PFSK-1 (cell line): ENCODE data around the gene WBP1.

Experiments
- FOXP2 ChIP-seq: optimal IDR thresholded peaks from 2 replicates; pipeline ENCODE3; 2011; ENCODE audit warnings: borderline replicate concordance, control low read depth, inconsistent platforms; ENCODE audit not compliant: insufficient read depth; ENCODE audit errors: extremely low read length, extremely low read depth
- POLR2AphosphoS5 ChIP-seq: IDR thresholded peaks from 2 replicates; pipeline ENCODE4 v1.6.1; 2012; ENCODE audit warnings: low read depth, mild to moderate bottlenecking, control low read depth, low read length, moderate library complexity
- SIN3A ChIP-seq: IDR thresholded peaks from 2 replicates; pipeline ENCODE4 v1.6.1; 2012; ENCODE audit warnings: mild to moderate bottlenecking, low read length, moderate library complexity, borderline replicate concordance; ENCODE audit not compliant: insufficient read depth
- TAF1 ChIP-seq: IDR thresholded peaks from 2 replicates; pipeline ENCODE4 v1.6.1; 2012; ENCODE audit warnings: low read length, control low read depth, borderline replicate concordance; ENCODE audit not compliant: insufficient read depth
- TF ChIP-seq, protein P1 (sequence below), 2 experiments: IDR thresholded peaks; 2 replicates each; pipeline versions ENCODE4 v1.6.1 to v1.8.0; 2011 to 2012; ENCODE audit warnings: low read depth in 2 of 2, low read length in 2 of 2, control low read depth in 1 of 2, inconsistent platforms in 1 of 2, mild to moderate bottlenecking in 1 of 2, moderate library complexity in 1 of 2; ENCODE audit not compliant: insufficient read depth in 1 of 2

WBP1 gene

DNA sequence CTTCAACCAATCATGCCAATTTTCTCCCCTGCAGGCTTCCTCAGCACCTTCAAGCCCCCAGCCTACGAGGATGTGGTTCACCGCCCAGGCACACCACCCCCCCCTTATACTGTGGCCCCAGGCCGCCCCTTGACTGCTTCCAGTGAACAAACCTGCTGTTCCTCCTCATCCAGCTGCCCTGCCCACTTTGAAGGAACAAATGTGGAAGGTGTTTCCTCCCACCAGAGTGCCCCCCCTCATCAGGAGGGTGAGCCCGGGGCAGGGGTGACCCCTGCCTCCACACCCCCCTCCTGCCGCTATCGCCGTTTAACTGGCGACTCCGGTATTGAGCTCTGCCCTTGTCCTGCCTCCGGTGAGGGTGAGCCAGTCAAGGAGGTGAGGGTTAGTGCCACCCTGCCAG lies 1.9 kb downstream of the WBP1 start:
- TF ChIP-seq POLR2AphosphoS5, result peak; percentile 26; the same call in 1 of the 2 replicates

DNA sequence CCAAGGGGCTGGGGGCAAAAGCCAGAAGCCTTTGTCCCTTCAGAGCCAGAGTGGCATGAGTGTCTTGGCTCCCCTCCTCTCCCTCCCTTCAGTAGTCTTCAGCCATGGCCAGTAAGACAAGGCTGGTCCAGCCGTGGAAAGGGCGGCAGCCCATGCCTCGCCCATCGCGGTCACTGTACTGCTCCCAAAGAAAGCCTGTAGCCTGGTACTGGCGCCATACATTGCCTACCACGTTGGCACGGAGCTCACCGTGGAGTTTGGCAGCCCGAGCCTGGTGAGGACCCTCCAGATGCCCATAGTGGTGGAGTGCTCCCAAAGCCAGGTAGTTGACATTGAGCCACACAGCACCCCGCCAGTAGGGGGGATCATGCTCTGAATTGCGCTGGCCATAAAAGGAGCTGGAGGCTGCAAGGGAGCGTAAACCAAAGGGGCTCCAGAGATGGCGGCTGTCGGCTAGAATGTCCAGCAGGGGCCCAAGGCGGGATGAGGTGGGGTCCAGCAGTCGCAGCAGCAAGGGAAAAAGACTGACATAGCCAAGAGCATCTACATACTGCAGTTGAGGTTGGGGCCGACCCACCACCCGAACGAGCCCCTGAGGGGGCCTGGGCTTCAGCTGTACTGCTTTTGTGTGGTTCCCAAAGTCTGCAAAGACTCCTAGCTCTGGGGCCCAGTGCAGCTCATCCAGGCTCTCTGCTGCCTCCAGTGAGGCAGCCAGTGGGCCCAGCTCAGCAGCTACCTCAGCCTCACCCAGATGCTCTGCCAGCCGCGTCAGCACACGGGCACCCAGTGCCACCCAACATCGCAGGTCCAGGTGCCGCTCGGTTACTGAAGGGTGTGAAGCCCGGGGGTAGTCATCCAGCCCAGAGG lies 3.2 kb downstream of the WBP1 start:
- peak; percentile 15; the same call in 1 of the 2 replicates for TF ChIP-seq POLR2AphosphoS5
- TF ChIP-seq, protein P1, sequence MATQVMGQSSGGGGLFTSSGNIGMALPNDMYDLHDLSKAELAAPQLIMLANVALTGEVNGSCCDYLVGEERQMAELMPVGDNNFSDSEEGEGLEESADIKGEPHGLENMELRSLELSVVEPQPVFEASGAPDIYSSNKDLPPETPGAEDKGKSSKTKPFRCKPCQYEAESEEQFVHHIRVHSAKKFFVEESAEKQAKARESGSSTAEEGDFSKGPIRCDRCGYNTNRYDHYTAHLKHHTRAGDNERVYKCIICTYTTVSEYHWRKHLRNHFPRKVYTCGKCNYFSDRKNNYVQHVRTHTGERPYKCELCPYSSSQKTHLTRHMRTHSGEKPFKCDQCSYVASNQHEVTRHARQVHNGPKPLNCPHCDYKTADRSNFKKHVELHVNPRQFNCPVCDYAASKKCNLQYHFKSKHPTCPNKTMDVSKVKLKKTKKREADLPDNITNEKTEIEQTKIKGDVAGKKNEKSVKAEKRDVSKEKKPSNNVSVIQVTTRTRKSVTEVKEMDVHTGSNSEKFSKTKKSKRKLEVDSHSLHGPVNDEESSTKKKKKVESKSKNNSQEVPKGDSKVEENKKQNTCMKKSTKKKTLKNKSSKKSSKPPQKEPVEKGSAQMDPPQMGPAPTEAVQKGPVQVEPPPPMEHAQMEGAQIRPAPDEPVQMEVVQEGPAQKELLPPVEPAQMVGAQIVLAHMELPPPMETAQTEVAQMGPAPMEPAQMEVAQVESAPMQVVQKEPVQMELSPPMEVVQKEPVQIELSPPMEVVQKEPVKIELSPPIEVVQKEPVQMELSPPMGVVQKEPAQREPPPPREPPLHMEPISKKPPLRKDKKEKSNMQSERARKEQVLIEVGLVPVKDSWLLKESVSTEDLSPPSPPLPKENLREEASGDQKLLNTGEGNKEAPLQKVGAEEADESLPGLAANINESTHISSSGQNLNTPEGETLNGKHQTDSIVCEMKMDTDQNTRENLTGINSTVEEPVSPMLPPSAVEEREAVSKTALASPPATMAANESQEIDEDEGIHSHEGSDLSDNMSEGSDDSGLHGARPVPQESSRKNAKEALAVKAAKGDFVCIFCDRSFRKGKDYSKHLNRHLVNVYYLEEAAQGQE (IDR thresholded peaks at IDR 0.05; ENCODE audit: insufficient read depth in 1 of 2, low read depth in 2 of 2, low read length in 2 of 2), result no peak
- TF ChIP-seq FOXP2, result no peak

DNA sequence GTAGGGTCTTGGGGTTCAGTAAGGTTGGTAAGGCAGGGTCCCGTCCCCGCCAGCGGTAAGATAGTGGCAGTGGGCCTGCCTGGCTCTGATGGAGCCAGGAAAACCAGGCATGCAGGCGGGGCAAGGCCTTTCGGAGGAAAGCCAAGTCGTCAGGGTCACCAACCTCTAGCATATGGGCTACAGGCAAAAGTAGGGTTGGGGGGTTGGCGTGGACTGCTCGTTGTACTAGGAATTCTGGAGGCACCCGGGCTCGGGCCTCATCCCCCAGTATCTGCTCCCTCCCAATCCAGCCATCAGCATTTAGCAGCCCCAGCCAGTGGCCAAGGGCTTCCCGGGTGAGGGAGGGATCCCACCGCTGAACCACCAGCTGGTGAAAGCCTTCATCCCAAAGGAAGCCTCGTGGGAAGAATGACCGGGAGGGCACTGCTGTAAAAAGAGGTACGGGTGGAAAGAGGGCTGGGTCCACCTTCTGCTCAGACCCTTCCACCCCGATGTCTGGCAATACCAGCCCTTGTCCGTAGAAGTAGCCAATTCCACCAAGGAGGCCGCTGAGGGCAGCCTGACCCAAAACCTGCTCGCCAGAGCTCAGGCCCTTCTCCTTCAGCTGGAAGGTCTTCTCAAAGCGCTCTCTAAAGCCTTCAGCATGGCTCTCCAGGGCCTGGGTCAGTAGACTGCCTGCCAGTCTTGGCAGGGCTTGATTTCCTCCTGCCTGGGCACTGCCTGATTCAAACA lies 4.0 kb downstream of the WBP1 start:
- TF ChIP-seq TAF1 (no peak), POLR2AphosphoS5 (no peak), SIN3A (no peak), FOXP2 (no peak)
- TF ChIP-seq, protein P1 (IDR thresholded peaks at IDR 0.05; ENCODE audit: insufficient read depth in 1 of 2, low read depth in 2 of 2, low read length in 2 of 2), result no peak

DNA sequence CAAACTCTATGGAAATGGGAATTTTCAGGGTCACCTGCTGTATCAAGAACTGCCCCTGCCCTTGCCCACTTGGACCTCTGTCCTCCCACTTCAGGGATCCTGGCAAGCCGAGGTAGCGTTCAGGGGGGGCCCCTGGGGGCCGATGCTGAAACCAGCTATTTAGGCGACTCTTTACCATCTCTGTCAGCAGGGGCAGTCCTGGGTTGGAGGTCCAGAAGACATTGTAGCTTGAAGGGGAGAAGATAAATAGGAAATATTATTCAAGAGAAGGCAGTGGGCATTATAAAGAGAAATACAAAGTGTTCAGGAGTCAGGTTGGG lies 4.5 kb downstream of the WBP1 start:
- TF ChIP-seq SIN3A (no peak), FOXP2 (no peak), POLR2AphosphoS5 (no peak), TAF1 (no peak)
- TF ChIP-seq, protein P1 (IDR thresholded peaks at IDR 0.05; ENCODE audit: insufficient read depth in 1 of 2, low read depth in 2 of 2, low read length in 2 of 2), result no peak

DNA sequence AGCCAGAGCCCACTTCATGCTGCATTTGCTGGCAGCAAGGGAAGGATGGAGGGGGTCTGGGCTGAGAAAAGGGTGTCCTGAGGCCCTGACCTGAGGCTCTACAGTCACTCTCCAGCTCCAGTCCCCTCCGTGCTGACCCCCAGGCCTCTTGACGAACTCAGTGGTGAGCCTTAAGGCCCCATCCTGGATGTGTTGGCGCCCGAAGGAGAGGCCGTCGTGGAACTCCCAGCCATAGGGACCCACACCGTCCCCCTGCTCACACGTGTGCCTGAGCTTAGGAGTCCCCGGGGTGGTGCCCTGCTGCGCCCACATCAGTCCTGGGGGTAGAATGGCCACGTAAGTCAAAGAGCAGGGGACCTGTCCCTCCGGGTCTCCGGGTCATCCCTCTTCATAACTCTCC lies 6.2 kb downstream of the WBP1 start:
- TF ChIP-seq POLR2AphosphoS5 (no peak), TAF1 (no peak), SIN3A (no peak), FOXP2 (no peak)
- TF ChIP-seq, protein P1 (IDR thresholded peaks at IDR 0.05; ENCODE audit: insufficient read depth in 1 of 2, low read depth in 2 of 2, low read length in 2 of 2), result no peak
